NCI-H2081 treated with DMSO at 0.1 percent for 48 hours (cell line): ENCODE measurements around the gene APOM.

Experiments
- DNase-seq: peaks from one replicate; lab custom pipeline; 2025; lab: John Stamatoyannopoulos, UW

Gene APOM

DNA sequence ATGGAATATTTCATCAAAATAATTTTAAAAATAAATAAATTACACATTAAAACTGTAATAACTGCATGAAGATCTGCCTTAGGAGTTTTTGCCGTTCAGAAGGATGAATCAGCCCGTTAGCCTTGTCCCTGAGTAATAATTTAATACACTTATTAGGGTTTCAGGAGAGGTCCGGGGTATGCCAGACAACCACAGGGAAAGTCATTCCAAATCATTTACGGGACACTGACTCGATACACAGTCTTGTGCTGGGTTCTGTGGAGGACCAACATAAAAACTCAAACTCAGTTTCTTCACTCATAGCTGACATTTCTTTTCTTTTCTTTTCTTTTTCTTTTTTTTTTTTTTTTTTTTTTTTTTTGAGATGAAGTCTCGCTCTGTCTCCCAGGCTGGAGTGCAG is 50.2 kb downstream of the APOM start:
- DNase-seq, result no peak

DNA sequence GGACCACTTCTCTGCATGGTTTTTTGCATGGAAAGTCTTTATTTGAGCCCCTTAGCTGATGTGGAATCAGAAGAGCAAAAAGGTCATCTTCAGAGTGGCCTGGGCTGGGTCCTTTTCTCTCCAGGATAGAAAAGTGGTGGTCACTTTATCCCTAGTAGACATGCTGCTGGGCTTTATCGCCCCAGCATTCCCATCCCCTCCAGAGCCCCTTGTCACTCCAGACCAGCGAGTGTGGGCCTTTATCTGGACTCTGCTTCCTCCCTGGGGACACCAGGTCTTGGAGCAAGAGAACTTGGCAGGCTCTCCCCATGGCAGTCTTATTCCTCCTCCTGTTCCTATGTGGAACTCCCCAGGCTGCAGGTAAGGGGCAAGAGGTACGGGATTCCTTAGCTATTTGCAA is 50.9 kb downstream of the APOM start, which contains the start of gene LY6G6F:
LY6G6F (plus strand) TSS at position 268 of the 400 bp plus-strand sequence; CDS start at position 309, 41 bp downstream.
- DNase-seq, result no peak

DNA sequence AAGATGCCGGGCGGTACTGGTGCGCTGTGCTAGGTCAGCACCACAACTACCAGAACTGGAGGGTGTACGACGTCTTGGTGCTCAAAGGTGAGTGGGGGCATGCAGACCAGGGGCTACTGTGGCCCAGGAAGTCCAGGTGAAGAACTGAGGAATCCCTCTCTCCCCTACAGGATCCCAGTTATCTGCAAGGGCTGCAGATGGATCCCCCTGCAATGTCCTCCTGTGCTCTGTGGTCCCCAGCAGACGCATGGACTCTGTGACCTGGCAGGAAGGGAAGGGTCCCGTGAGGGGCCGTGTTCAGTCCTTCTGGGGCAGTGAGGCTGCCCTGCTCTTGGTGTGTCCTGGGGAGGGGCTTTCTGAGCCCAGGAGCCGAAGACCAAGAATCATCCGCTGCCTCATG is 52.0 kb downstream of the APOM start:
- DNase-seq, result no peak
